ENCODE measurements around the gene MEF2A.
"Not testable (repeated sequence)": the region's sequence is repeated elsewhere in the genome, so short reads cannot be mapped to it uniquely, and the experiment has no call there.

Gene MEF2A

DNA sequence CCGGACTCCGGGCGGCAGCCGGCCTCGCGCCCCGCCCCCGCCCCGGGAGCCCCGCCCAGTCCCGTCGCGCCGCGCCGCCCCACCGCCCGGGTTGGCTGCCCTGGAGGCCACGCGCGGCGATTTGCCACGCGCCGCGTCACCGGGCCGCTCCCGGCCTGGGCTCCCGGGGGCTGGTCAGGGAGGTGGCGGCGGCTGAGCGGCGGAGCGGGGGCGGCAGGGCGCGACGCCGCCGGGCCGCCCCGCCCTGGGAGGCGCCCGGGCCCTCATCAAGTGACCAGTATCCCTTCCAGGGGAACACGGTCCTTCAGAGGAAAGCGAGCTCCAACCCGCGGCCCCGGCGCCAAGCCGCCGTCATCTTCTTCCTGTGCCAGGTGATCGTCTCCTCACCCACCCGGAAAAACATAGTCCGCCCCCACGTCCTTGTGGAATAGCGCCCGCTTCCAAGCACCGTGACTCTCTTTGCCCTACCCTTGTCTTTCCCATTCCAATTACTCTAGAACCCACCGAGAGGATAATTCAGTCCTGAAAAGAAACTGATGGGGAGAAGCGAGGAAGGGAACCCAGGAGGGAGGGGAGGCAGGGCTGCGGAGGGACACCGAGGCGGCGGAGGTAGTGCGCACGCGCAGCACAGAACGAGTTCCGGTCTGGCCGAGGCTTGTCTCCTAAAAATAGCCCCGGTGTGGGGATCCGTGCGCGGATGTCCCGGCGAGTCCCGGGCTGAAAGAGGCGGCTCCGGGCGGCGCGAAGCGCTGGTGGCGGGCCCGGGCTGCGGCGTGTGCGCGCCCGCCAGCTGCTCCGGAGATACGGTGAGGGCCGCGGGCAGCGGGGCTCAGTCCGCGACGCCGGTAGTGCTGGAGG lies at the start of gene MEF2A:
MEF2A (plus strand) TSS at position 686 of the 858 bp plus-strand sequence. CDS start 67,136 bp downstream, outside the sequence.
- DNase-seq (ENCODE audit: low read depth): peak; percentile 86

DNA sequence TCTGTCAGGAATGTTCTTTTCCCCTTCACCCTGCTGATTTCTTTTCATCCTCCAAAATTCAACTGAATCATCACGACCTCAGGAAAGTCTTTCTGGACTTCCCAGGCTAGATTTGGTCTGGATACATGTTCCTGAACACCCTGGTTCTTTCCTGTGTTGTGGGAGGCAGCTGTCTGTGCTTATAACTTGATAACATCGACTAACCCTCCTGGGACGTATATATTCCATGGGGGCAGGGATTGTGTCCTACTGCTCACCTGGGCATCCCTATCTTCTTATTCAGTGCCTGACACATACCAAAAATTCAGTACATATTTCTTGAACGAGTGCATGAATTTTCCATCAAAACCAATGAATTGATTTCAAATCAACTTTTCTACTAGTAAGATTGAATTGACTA lies 47.6 kb upstream of the MEF2A start:
- DNase-seq (ENCODE audit: low read depth): no peak

DNA sequence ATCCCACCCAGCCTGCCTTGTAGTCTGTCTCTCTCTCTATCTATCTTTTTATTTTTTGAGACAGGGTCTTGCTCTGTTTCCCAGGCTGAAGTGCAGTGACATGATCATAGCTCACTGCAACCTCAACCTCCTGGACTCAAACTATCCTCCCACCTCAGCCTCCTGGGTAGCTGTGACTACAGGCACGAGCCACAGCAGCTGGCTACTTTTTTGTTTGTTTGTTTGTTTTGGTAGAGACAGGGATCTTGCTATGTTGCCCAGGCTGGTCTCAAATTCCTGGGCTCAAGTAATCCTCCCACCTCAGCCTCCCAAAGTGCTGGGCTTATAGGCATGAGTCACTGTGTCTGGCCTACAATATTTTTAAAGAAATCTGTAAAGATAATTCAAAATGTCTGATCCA lies 46.4 kb upstream of the MEF2A start:
- DNase-seq (ENCODE audit: low read depth): not testable (repeated sequence)

DNA sequence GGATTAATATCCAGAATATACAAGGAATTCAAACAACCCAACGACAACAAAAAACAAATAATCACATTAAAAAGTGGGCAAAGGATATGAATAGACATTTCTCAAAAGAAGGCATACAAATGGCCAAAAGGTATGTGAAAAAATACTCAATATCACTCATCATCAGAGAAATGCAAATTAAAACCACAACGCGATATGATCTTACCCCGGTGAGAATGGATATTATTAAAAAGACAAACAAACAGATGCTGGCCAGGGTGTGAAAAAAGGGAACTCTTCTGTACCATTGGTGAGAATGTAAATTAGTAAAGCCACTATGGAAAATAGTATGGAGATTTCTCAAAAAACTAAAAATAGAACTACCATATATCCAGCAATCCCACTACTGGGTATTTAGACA lies 43.5 kb upstream of the MEF2A start:
- no peak for DNase-seq (ENCODE audit: low read depth)

DNA sequence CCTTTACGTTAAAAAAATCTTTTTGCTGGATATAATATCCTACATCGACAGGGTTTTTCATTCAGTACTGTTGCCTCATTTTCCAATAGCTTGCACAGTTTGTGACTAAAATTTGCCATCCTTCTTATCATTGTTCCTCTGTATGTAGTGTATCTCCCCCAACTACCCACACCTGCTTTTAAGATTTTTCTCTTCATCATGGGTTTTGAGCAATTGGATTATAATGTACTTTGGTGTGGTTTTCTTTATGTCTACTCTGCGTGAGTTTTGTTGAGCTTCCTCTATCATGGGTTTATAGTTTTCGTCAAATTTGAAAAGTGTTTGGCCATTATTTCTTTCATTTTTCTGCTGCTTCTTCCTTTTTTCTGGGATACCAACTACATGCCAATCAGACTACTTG lies 39.6 kb upstream of the MEF2A start:
- DNase-seq (ENCODE audit: low read depth): no peak

DNA sequence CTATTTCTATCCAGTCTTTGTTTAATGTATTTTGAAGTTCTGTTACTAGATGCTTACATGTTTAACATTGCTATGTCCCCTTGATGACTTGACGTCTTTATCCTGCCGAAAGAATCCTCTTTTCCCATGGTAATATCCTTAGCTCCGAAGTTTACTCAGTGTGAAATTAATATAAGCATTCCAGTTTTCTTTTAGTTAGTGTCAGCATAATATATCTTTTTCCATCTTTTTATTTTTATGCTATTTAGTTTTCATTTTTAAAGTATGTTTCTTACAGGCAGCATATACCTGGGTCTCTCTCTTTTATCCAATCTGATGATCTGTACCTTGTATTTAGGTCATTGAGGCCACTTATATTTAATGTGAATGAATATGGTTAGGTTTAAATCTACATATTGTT lies 39.1 kb upstream of the MEF2A start:
- no peak for DNase-seq (ENCODE audit: low read depth)

DNA sequence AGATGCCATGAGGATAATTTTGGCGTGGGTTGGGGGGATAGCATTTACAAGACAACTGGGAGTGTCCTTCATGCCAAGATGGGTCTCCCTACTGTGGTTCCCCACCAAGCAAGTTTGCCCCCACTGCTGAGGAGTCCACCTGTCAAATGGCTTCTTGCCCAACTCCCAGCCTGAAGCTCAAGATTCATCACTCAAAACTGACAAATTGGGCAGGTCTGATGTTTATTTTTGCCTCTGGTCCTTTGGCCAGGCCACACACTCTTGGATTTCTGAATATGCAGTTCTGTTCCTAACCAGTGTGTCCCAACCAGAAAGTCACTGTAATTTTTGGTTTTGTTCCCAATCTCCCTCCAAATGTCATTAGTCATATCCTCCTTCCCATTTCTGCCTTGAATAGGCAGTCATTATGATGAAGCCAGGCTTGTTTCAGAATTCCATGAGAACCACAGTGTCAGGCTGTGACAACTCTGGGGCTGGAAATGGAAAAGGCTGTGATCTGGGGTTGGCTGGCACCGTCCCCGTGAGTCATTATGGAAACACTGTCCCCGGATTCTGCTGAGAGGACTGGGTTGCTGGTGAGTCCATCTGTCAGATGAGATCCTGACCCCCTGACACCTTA lies 29.3 kb upstream of the MEF2A start:
- DNase-seq (ENCODE audit: low read depth): no peak

DNA sequence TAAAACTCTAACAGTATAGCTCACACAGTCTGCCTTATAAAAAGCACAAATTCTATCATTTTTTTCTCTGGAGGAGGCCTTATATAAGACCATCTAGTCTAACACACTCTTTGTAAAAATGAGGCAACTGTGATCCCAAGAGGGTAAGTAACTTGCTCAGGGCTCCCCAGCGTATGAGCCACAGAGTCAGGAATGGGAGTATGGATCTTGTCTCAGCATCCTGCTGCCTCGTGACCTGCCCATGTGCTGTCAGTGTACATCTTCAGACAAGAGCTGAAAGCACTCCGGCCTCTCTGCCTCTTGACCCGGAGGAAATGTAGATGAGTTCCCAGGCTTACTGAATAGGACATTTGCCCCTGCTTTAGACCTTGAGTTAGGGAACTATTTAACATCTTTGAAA lies 28.4 kb upstream of the MEF2A start:
- no peak for DNase-seq (ENCODE audit: low read depth)

DNA sequence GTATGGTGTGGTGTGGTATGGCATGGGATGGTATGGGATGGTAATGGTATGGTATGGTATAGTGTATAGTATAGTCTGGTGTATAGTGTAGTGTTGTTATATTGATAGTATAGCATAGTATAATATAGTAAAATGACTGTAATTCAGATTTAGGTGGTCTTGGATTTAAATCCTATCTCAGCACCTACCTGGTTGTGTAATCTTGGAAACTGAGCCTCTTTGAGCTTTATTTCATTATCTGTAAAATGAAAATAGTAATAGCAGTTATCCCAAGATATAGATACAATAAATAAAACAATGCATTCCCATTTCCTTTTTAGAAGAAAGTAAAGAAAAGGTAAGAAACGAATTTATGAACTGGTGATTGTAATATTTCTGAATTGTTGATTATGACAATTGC lies 27.5 kb upstream of the MEF2A start:
- DNase-seq (ENCODE audit: low read depth): no peak

DNA sequence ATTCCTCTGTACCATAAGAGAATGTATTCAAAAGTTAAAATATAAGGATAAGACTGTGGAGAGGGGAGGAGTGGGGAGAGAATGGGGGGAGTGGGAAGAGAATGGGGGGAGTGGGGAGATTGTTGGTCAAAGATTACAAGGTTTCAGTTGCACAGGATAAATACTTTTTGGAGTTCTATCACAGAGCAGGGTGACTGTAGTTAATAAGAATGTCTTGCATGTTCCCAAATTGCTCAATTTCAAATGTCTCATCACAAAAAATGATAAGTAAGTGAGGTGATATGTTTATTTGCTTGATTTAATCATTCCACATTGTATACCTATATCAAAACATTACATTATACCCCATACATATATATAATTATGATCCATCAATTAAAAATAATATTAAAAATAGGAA lies 23.0 kb upstream of the MEF2A start:
- DNase-seq (ENCODE audit: low read depth): no peak

DNA sequence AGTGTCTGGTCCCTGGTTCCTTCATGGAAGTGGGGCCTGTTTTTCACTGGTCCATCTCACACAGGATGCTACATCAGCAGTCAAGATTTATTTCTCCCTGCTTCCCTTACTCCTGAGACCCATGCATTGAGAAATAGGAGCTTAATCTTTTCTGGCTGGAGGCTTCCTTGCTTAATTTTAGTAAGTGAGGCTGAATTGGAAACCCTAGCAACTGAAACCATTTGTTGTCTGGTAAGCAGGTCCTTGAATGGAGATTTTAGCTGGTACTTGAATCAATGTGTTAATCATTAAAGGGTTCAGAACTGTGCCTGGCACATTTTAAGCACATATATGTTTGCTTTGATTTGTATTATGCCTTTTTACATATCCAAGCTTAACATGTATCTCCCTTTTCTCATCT lies 20.2 kb upstream of the MEF2A start:
- DNase-seq (ENCODE audit: low read depth): no peak

DNA sequence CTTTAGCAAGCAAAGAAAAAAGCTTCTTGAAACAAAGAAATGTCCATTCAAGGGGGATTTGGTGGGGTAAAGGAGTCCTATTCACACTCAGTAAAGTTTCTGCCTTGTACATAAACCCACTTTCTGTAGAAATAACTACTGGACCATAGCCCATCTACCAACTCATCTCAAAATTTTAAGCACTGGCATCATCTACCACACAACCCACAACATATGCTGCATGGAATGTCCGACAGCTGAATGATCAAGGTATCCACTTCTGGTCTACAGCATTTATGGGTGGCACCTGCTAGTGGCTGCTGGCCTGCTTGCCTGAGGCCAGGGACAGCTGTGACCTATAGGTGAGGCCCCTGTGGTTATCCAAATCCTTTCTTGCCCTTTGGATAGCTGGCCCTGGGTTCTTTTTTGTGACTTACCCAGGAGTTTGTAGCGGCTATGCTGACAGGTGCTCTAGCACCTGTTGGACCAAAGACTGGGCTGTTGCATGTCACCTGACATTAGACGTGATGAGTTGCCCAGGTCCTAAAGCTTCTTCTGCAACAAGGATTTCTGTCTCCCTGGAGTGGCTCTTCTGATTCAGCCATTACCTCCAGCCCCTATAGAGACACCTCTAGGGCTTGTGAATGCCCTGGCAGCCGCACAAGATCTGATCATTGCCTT lies 19.2 kb upstream of the MEF2A start:
- DNase-seq (ENCODE audit: low read depth): no peak

DNA sequence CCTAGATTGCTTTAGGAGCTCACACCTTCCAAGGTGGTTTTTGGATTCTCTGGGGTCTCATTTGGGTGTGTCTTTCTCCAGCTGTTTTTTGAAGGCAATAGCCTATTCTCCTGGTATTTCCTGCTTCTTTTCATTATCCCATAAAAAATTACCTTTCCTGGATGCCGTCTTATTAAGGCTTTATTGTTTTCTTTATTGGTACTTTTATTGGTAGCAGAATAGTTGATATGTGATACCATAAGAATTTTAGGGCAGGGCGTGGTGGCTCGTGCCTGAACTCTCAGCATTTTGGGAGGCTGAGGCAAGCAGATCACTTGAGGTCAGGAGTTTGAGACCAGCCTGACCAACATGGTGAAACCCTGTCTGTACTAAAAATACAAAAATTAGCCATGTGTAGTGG lies 18.3 kb upstream of the MEF2A start:
- DNase-seq (ENCODE audit: low read depth): no peak

DNA sequence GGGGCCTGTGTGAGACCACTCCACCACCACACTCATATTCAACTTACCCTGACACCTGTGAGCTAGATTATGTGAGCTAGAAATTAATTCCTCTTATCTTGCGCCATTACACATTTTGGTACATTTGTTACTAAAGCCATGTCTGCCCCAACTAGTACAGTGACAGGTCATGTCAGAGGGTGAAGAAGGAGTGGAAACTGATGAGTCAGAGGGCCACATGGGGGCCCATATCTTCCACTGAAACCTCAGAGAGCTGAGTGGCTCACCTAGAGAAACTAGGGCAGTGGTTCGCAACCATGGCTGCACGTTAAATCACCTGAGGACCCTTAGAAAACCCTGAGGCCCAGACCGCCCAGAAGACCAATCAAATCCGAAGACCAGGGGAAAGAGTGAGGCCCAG lies 15.7 kb upstream of the MEF2A start:
- no peak for DNase-seq (ENCODE audit: low read depth)

DNA sequence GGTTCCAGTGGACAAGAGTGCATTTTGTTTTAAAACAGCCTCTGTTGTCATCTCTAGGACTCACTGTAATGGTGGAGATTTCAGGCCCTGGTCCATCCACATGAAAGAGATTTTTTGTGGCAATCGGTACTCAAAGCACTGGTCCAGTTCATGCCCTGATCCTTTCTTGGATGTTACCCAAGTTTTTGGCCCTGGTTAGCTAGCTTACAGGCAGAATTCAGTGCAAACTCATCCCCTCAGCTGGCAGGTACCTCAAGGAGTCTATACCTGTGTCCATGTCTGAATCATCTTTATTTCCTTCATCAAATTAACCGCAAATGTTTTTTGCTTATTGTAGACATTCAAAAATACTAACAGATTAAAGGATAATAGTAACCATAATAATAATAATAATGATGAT lies 13.7 kb upstream of the MEF2A start:
- no peak for DNase-seq (ENCODE audit: low read depth)

DNA sequence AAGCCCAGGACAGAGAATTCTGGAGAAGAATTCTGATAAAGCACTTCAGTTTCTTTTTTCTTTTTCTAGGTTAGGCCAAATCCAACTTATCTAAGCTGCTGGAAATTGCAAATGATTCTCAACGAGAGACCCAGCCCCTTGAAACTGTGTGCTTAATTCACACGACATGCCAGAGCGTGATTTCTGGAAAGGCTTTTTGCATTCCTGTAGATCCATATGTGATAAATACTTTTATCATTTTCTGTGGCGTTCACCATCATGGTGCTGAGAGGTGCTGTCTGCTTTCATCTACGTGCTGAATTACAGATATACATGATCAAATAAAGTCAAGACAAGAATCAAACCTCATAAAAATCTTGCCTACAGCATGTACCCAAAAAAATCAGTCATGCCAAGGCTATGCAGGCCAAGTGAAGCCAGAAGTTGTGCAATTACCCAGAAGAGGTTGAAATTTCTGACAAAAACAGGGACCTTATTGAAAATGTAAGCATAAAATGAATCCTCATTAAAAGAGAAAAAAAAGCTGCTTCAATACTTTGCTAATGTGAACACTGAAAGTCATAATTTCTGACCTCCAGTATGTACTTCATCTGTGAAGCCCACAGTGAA lies 10.8 kb upstream of the MEF2A start:
- DNase-seq (ENCODE audit: low read depth): no peak

DNA sequence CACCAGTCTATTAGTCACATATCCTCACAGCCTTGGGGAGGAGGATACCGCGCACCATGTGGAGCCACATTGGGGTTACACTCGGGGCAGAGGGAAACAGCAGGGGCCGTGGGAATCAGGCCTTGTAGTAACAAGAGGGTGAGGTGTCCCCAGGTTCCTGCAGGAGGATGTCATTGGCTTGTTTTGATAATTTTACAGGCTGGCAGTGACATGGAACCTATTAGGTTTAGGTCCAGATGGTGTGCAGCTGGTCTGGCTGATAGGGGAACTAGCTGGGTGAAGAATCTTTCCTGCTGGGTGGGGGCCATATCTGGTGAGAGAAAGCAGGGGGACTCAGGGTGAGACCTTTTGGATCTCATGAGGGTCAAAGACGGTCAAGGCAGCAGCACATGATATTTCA lies 9.8 kb upstream of the MEF2A start:
- no peak for DNase-seq (ENCODE audit: low read depth)

DNA sequence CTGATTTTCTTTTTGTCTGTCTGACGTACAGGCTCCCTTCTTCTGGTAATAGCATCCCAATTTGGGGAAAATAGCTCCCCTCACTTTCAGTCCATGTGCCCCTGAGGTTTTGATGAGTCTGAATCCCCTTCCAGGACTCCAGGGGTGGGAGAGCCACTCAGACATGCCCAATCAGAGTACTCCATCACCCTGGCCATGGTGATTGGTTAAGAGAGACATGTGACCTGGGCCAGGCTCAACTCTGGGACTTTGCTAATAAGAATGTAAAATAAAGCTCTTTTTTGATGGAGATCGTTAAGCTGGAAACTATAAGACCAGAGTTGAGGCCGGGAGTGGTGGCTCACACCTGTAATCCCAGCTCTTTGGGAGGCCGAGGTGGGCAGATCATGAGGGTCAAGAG lies 9.2 kb upstream of the MEF2A start:
- DNase-seq (ENCODE audit: low read depth): no peak

DNA sequence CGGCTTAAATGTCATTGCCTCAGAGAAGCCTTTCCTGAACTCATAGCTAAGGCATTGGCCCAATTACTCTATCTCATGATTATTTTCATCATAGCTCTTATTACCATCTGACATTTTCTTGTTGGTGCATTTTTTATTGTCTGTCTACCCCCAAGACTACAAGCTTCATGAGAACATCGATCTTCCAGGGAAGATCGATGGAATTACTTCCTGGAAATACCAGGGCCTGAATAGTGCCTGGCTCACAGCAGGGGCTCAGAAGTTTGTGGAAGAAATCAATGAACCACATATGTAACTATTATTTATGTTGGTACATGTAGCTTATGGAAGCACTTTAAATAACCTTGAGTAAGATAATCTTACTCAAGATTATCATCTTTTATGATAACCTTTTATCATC lies 7.7 kb upstream of the MEF2A start:
- DNase-seq (ENCODE audit: low read depth): no peak

DNA sequence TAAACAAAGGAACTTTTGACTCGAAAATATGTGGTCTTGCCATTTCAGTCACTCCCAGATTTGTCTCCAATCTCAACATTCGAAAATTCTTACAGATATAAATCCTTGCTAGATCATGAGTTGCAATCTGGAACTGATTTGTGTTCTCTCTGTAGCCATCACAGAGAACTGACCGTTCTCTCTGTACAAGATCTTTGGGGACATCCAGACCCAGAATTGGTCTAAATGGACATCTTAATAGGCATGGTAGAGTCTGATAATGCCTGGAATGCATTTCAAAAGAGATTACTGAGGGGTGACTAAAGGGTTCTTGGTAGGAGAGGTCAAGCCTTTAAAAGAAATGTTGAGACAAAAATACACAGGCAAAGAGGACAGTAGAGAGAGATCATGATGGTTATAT lies 7.2 kb upstream of the MEF2A start:
- no peak for DNase-seq (ENCODE audit: low read depth)

DNA sequence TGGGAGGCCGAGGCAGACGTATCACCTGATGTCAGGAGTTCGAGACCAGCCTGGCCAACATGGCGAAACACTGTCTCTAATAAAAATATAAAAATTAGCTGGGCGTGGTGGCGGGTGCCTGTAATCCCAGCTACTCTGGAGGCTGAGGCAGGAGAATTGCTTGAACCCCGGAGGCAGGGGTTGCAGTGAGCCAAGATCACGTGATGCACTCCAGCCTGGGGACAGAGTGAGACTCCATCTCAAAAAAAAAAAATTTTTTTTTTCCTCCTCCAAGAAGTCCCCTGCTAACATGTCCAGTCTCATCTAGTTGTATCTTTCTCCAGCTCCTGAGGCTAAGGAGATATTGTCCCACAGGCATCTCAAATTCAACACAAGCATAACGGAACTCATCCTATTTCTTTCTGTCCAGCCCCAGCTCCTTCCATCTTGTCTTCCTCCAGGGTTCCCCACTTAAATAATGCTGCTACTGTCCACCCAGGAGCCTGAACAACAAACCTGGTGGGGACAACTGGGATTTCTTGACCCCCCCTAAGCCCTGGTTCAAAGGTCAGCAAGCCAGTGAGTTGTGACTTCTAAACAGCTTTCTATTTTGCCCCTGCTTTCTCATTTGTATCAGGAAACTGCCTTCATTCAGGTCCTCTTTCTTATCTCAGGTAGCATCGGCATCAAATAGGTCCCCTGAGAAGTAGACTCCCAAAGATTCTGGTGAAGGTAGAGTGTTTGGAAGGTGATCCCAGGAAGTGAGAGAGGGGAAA lies 4.1 kb upstream of the MEF2A start:
- no peak for DNase-seq (ENCODE audit: low read depth)

DNA sequence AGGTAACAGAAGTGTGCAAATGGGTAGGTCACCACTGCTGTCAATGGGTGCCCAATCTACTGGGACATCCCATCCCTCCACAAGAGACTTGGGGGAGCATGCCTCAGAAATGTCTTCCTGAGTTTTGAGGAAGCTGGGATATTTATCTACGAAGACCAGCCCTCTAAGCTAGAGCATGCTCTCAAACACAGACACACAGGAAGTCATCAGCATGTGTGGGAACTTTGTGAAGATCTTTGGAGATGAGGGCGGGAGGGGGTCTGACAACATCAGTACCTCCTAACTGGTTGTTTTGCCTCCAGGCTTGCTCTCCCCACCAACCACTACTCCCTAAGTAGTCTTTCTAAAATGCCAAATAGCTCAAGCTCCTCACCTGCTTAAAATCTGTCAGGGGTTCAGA lies 3.5 kb upstream of the MEF2A start:
- DNase-seq (ENCODE audit: low read depth): no peak

Measured in activated T-cell treated with anti-CD3 and anti-CD28 coated beads for 48 hours (primary cell).